HG02852 (cell line): Measurements from ENCODE around the gene CTRB1.
A peak's percentile ranks its signal among the peaks of the same experiment; 100 is the strongest.

Experiments used
- ATAC-seq: cut with Tn5 transposase; IDR thresholded peaks from one replicate; pipeline ENCODE4 v1.9.1; 2021; ENCODE audit warnings: mild to moderate bottlenecking, moderate library complexity; ENCODE audit not compliant: unreplicated experiment

CTRB1 gene

GRCh38 chr16:75252946-75253911 lies 34.4 kb downstream of the CTRB1 start:
- ATAC-seq: no peak

DNA sequence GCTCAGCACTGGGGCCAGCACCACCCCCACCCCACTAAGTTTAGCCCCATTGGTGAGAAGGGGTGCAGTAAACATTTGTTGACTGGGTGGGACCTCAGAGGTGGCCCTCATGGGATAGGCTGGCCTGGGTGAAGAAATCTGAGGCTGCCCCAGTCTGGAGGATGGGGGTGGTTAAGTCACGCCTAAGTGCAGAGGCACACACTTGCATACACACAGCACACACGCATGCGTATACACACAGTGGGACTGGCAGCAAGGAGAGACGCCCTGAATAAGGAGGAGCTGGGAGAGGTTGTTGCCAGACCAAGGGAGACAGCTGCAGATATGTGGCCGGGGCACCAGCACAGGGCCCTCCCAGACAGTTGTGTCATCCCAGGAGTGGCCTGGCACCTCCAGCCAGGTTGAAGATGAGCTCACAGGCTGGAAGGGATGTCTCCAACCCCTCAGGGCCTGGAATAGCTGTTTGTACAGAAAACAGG lies 35.6 kb downstream of the CTRB1 start:
- ATAC-seq: no peak

- ATAC-seq: no peak
Observed at GRCh38 chr16:75256059-75256571, 37.3 kb downstream of the CTRB1 start.

DNA sequence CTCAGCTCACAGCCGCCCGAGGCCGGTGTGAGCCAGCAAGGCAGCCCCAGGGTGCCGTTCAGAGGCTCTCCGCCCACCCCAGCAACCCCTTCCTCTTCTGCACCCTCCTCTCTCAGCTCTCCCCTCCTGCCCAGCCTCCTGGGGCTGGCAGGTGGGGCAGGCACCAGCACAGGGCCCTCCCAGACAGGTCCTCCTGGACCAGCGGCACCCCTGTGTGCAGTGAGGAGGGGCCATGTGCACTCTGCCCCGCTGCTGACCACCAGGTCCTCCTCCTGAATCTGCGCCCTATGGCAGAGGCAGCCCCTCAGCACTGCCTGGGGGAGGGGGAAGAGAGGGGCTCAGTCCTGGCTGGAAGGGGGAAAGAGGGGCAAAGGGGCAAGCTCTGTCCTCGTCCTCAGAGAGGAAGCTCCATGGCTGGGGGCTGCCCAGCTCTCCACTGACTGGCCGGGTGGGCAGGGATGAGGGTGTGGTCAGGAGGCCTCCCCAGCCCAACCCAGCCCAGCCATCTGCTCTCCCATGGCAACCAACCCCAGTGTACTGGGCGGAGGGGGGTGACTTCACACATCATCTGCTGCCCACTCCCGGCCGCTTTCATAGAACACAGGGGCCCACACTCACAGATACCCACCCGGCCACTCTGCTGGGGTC lies 38.0 kb downstream of the CTRB1 start:
- ATAC-seq: no peak

- ATAC-seq: no peak
Observed at GRCh38 chr16:75257886-75258806, 39.4 kb downstream of the CTRB1 start.

DNA sequence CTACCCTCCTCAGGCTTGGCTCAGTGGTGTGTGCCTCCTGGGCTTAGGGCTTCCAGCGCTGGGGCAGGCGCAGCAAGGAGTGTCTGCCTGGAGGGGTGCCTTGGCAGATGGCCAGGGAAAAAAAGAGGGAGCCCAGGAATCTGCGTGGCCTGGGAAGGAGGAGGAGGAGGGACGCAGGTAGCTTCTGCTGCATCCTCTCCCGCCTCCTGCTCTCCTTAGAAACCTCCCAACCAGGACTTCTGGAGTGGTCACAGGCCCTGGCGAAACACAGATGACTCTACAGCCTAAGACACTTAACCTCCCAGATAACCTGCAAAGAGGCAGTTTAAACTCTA lies 40.0 kb downstream of the CTRB1 start:
- ATAC-seq: no peak

- ATAC-seq: no peak
Observed at GRCh38 chr16:75260851-75261589, 42.2 kb downstream of the CTRB1 start.

- no peak for ATAC-seq
Observed at GRCh38 chr16:75261590-75262078, 42.8 kb downstream of the CTRB1 start.

- no peak for ATAC-seq
Observed at GRCh38 chr16:75262104-75262799, 43.5 kb downstream of the CTRB1 start.

GRCh38 chr16:75262800-75263127 lies 44.0 kb downstream of the CTRB1 start:
- ATAC-seq: no peak

- ATAC-seq: no peak
Observed at GRCh38 chr16:75263291-75263962, 44.6 kb downstream of the CTRB1 start.

DNA sequence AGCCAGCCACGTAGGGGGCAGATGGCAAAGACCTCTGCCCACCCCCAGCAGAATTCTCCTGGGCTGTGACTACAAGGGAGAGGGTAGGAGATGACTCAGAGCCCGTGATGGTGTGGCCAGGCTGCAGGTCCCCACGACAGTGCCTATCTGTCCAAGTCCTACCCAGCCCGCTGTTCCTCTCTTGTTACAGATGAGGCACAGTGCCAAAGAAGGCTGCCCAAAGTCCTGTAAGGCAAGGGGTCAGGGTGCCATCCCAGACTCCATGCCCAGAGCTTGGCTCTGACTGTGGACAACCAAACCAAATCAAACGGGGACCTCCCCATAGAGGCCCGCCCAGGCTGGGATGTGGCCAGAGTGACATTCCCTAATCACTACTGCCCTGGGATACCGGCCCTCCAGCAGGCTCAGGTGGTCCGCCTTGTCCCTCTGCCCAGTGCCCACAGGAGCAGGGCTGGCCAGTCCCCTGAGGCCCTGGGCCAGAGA lies 45.2 kb downstream of the CTRB1 start:
- ATAC-seq: no peak

DNA sequence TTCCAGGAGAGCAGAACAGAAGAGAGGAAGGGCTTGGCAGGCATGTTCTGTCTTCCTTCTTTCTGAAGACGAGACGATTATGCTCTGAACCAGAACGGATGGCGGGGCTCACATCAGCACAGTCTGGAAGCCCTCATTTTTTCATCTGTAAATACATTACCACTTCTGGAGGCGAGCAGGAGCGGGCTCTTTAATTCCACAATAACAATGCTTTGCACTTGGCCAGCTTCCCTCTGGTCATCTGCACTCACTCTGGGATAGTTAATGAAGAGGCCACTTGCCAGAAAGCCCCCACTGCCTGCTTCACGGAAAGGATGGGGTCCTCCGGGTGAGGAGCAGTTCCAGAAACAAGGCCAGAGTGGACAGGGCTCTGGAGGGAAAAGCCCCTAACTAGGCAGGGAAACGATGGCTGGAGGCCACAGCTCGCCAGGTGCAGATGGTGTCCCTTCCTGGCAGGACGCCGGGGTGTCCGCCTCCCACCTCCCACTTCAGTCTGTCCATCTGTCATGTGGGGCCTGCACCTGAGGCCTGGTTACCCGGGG lies 45.7 kb downstream of the CTRB1 start:
- no peak for ATAC-seq

DNA sequence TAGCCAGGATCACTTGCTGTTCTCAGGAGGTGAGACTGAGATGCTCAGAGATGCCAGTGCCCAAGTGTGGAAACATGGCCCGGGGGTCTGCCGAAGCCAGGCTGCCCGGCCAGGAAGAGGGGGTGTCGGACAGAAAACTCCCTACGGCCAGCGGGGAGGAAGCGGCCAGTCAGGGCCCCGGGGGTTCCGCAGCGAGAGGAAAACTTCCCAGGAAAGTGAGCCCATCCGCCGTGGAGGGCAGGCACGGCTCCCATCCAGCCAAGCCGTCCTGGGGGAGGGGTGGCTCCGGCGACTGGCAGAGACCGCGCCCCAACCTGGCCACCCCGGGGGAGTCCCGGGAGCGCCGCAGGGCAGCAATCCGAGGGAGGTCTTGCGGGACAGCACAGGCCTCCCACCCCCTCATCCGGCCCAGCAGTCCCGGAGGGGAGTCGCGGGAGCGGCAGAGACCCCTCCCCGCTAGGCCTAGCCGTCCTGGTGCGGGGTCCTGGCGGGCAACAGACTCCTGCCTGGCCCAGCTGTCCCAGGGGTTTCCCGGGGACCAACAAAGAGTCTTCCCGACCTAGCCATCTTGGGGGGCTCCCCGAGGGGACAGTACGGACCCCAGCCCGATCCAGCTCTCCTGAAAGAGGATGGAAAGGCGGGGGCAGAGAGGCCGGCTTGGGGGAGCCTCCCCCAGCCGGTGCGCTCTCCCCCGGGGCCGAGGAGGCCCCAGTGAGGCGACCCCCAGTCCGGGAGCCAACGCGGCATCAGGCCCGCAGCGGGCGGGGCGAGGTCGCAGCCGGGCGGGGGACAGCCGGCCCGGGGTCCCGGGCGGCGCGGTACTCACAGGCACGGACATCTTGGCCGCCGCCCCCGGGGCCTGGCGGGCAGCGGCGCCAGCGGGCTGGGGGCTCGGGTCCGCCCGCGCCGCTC lies 46.5 kb downstream of the CTRB1 start:
- ATAC-seq: peak; percentile 29

DNA sequence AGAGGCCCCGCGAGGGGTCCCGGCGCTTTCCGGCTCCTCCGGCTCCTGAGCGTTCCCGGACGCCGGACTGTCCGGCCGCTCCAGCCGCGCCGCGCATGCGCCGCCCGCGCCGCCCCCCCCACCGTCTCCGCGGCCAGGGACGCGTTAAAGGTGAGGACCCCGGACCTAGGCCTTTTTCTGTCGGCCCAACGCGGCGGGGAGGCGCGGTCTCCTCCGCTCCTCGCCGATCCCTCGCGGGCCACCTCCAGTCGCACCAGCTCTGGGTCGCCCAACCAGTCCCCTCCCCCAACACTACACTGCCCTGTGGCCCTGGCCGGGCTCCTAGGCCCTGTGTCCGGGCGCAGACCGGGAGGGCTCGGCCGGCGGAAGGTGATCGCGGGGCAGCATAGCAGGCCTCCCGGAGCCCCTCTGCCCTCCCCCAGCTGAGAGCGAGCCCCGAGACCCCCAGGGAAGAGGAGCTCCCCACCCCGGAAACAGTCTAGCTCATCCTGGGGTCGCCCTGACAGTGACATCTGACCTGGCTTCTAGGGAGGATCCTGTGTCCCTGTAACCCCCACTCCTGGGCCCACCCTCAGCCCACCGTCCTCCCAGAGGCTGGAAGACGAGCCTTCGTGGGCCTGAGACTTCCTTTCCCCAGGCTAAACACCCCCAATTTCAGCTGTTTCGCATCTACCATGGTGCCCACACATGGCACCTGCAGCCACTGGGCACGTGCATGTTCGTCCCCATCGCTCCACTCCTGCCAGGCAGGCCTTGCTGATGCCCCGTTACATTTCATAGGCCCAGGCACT lies 47.3 kb downstream of the CTRB1 start:
- ATAC-seq: peak; percentile 72

DNA sequence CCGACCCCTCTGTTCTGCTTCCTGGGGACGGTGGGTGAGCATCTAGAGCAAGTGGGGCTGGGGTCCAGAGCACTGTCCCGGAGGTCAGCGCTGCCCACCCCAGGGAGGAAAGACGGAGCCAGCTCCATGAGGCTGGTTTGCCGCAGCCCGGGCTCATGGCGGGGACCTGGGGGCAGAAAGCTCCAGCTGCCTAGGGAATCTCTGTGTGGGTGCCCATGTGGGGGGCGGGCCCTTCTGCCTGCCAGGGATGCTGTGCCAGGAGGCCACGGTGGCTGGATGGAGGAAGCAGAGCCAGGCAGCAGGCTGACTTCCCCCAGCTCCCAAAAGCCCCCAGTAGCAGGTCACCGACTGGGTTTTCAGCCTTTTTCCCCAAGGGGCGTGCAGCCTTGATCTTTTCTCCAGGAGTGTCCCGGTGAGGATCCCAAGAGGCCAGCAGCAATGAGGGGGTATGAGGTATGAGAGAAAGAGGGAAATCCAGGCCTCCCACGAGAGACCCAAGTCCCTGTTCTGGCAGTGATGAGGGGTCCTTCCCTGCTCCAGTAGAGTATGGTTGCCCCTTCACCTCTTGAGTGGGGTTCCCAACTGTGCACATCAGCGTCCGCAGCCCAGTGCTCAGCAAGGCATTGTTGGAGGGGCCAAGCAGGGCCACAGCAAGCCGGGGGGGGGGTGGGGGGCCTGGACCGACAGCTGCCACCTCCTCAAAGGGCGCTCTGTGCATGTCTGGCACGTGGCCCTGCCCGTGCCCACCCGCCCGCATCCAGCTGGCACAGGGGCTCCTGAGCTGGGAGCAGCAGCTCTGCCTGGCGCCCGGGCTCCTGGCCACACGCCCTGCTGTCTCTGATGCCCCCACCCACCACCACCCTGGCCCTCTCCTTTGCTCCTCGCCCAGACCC lies 48.2 kb downstream of the CTRB1 start:
- no peak for ATAC-seq
